Measurements from ENCODE around the gene RBPJL.

Gene RBPJL

GRCh38 chr20:45282700-45283550, 23.7 kb upstream of the RBPJL start:
- DNase-seq (ENCODE audit: extremely low read depth, low read depth), result no peak
- no peak overlapping the region for H3K4me3 ChIP-seq (replicated peaks; ENCODE audit: low read depth, low read length)
- no peak for TF ChIP-seq CTCF (IDR thresholded peaks at IDR 0.05; ENCODE audit: low read depth, low read length, missing control alignments)

- no peak overlapping the region for H3K4me3 ChIP-seq (replicated peaks; ENCODE audit: low read depth, low read length)
- no peak for TF ChIP-seq CTCF (IDR thresholded peaks at IDR 0.05; ENCODE audit: low read depth, low read length, missing control alignments)
- DNase-seq (ENCODE audit: extremely low read depth, low read depth), result no peak
Measured at GRCh38 chr20:45283551-45284057, 23.0 kb upstream of the RBPJL start.

GRCh38 chr20:45288376-45288775, 18.3 kb upstream of the RBPJL start:
- no peak overlapping the region for H3K4me3 ChIP-seq (replicated peaks; ENCODE audit: low read depth, low read length)
- no peak for DNase-seq (ENCODE audit: extremely low read depth, low read depth)
- no peak for TF ChIP-seq CTCF (IDR thresholded peaks at IDR 0.05; ENCODE audit: low read depth, low read length, missing control alignments)

GRCh38 chr20:45288860-45289259, 17.8 kb upstream of the RBPJL start:
- DNase-seq (ENCODE audit: extremely low read depth, low read depth), result no peak

GRCh38 chr20:45289942-45290676, 16.5 kb upstream of the RBPJL start:
- no peak for TF ChIP-seq CTCF (IDR thresholded peaks at IDR 0.05; ENCODE audit: low read depth, low read length, missing control alignments)
- no peak for DNase-seq (ENCODE audit: extremely low read depth, low read depth)
- no peak overlapping the region for H3K4me3 ChIP-seq (replicated peaks; ENCODE audit: low read depth, low read length)

More at GRCh38 chr20:45288860-45289259, 17.8 kb upstream of the RBPJL start:
- no peak for TF ChIP-seq CTCF (IDR thresholded peaks at IDR 0.05; ENCODE audit: low read depth, low read length, missing control alignments)
- no peak overlapping the region for H3K4me3 ChIP-seq (replicated peaks; ENCODE audit: low read depth, low read length)

- no peak for DNase-seq (ENCODE audit: extremely low read depth, low read depth)
- no peak overlapping the region for H3K4me3 ChIP-seq (replicated peaks; ENCODE audit: low read depth, low read length)
- peak; percentile 84 for TF ChIP-seq CTCF (IDR thresholded peaks at IDR 0.05; ENCODE audit: low read depth, low read length, missing control alignments)
Measured at GRCh38 chr20:45290677-45291355, 15.8 kb upstream of the RBPJL start.
